ENCODE results near the gene HK3.

The HK3 gene

GRCh38 chr5:176866707-176867310, 32.3 kb downstream of the HK3 start:
- peak; percentile 27 for DNase-seq

DNA sequence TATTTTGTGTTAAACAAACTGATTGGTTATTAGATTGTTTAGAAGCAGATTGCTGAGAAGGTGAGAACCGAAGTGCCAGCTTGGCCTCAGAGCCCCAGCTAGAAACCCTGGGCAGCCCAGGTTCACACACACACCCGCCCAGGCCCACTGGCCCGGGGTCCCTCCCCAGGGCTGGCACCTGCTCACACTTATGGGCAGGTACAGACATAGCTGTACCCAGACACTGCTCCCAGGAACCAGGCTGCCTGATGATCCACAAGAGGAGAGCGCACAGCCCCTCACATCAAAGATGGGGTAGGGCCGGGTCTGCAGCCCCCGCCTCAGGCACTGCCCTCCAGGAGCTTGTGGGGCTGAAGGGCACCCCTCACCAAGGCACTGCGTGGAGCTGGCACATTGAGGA, 33.2 kb downstream of the HK3 start:
- no peak for DNase-seq

GRCh38 chr5:176864755-176865154, 34.4 kb downstream of the HK3 start:
- DNase-seq: no peak

GRCh38 chr5:176863765-176864098, 35.4 kb downstream of the HK3 start:
- no peak for DNase-seq

- no peak for DNase-seq
Measured at GRCh38 chr5:176863041-176863764, 35.9 kb downstream of the HK3 start.

GRCh38 chr5:176862330-176862995, 36.7 kb downstream of the HK3 start:
- DNase-seq: no peak

DNA sequence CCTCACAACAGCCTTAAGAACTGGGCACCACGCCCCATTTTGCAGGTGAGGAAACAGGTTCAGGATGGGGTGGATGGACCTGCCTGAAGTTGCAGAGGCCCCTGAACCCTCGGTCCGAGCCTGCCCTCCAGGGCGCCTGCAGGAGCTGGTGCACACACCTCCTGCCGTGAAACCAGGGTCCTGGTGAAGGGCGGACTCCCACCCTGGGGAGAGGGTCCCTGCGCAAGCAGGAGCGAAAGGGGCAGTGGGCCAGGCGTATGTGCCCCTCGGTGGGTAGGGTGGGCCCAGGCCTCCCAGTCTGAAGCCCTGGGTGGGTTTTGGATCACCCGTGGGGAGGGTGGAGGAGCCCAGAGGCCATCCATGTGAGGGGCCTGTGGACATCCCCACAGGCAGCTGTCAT, 37.9 kb downstream of the HK3 start:
- no peak for DNase-seq

DNA sequence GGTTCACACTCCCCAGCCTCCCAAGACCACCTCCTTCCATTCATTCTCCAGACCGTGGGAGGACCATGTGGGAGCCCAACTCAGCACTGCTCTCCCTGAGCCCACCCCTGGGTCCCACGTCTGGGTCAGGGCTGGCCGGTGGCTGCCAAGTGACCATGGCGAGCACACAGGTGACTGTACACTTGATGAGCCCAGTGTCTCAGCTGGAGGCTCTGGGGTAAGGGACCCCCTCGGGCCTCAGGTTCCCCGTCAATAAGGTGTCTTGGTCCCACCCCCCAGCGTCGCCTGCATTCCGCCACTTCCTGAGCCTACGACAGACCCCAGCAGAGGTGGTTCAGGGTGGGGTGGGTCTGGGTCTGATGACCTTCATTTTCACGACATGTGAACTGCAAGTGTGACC, 38.8 kb downstream of the HK3 start:
- no peak for DNase-seq

GRCh38 chr5:176859916-176860315, 39.2 kb downstream of the HK3 start:
- DNase-seq: no peak

- DNase-seq: no peak
Measured at GRCh38 chr5:176857894-176858273, 41.3 kb downstream of the HK3 start.

- no peak for DNase-seq
Measured at GRCh38 chr5:176857216-176857893, 41.8 kb downstream of the HK3 start.

DNA sequence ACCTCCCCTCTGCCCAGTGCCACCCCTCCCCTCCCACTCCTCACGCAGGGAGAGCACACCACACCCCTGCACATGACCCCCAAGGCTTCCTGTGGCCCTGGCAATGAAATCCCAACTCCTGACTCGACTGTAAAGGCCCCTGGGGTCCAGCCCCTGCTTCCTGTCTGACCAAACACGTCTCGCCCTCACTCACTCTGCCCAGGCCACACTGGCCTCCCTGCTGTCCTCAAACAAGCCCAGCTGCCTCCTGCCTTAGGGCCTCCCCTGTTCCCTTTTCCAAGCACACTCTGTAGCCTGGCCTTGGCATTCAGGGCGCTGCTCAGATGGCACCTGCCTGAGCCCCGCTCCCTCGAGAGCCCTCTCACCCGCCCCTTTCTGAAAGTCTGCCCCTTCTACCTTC, 42.4 kb downstream of the HK3 start:
- DNase-seq: no peak

DNA sequence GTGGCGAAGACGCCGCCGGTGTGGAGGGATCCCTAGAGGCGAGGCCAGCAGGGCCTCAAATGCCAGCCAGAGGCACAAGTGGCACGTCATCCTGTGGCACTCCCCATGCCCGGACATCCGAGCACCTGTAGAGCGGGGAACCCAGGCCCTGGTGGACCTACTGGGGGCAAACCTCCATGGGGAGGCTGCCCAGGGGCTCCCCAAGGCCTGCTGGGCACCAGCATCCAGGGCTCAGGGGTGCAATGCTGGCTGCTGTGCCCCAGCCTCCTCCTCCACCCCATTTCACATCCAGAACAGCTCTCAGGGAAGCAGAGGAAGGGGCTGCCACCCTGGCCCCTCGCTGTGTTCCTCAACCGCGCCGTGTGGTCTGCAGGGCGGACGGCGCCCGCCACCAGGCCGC, 43.5 kb downstream of the HK3 start:
- DNase-seq: no peak

DNA sequence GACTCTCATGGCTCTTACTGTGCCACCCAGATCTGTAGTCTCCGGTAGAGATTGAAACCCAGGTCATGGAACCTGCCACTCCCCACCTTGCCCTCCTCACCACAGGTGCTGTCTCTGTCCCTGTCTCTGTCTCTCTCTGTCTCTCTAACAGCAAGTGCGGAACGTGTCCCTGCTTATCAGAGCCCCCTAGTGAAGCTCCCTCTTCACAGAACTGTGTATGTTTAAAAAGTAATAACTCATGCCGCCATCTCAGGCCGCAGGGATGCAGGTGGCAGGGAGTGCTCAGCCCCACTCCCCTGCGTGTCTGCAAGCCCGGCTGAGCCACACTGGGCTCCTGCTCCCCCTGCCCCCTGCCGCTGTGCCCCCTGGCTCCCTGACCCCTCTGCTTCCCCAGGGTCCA, 45.0 kb downstream of the HK3 start:
- DNase-seq: no peak

DNA sequence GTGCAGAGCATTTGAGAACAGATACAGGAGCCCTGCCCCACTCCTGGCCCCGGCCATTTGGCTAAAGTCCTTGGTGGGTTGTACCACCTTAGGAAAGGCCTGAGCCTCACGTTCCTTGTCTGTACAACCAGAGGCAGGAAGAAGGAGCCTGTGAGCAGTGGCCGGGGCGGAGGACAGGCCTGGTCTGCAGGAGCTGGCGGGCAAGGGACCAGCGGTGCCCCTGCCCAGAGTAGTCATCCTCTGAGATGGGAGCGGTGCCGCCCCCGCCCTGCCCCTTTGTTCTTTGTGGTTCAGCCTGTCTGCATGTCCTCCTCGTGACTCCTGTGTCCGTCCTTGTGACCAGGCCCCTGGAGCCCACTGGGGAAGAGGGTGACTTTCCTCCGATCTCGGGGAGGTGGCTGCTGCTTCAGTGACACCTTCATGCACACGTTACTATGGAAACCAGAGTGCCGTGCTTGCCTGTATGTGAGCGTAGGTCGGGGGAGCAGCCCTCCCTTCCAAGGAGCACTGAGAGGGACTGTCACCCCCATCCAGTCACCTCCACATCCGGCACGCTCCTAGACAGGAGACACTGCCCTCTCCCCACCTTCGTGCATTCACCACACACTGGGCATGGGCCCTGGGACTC, 45.9 kb downstream of the HK3 start:
- no peak for DNase-seq

DNA sequence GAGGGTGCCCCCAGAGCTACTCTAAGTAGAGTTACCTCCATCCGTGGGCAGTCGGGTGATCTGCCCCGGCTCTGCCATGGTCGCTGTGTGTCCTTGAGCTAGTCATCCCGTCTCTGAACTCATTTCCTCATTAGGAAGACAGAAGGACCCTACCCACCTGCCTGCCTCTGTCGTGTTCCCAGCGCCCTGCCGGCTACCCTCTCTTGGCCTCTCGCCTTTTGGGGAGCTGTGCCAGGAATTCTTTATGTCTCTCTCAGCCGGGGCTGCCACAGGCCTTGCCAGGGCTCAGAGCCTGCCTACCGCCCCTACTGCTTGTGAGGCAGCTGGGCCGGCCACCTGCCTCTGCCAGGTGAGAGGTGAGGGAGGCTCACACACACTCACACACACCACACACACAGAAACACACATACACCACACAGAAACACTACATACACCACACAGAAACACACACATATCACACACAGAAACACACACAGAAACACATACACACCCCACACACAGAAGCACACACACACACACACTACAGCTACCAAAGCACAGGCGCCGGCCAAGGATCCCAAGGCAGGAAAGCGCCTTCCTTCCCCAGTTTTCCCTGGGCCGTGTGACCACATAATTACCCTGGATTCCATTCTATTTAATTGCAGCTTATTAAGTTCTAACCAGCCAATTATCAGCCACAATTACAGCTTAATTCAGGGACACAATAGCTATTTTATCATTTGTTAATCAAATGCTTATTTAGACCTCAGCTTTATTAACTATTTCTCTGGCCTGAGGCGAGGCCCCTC, 47.1 kb downstream of the HK3 start:
- DNase-seq: peak; percentile 52

GRCh38 chr5:176851380-176851779, 47.8 kb downstream of the HK3 start:
- DNase-seq: no peak

DNA sequence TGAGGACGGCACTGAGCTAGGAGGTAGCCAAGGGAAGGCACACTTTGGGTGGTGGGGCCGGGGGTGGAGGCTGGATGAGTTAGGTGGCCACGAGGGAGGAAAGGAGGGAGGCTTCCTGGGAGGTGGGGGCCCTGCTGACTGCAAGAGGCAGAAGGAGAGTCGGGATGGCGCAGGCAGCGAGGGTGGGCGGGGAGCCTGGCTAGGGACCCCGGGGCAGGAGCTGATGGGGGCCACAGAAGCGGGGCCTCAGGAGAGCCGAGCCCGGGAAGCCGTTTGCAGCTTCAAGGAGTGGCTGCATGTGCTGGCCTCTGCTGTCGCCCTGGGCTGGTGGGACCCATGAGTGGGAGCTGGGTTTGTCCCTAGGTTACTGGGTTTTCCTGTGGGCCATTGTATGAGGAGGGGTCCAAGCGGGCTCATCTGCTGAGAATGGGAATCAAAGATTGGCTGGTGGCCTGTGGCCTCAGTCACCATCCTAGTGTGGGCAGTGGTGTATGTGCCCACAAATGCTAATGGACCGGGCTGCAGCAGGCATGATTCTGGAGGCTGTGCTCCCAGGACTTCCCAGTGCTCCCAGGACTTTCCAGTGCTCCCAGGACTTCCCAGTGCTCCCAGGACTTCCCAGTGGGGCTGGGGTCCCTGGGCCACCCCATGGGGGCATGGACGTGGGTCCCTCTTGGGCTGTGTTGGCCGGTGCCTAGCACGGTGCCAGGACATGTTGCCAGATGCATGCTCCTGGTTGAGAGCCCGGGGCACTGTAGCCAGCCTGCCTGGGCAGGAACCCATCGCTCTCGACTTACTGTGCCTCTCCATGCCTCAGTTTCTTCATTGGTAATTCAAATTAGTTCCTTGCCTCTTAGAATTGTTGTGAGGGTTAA, 48.5 kb downstream of the HK3 start:
- DNase-seq: no peak

DNA sequence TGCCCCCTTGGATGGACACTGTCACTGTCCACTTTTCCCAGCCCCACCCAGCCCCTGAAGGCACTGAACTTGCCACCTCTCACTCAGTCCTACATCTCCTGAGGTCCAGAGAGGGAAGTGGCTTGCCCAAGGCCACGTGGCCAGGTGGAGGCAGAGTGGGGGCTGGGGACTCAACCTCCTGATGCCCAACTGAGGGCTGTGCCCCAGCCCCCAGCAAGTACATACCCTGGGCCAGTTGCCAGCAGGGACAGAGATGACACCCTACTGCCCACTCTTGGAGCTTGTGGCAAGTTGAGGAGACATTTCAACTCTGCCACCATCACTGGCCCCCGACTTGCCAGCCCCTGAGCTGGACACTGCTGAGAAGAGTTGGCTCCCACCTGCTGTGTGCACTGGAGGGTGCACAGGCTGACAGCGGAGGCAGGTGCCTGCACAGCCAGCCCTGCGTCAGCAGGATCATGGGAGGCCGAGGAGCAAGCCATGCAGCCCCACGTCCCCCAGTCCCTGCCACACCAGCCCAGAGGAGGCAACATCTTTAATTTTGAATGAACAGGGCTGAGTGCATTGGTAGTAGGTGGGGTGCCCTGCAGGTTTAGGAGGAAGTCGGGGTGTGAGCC, 49.4 kb downstream of the HK3 start:
- no peak for DNase-seq

DNA sequence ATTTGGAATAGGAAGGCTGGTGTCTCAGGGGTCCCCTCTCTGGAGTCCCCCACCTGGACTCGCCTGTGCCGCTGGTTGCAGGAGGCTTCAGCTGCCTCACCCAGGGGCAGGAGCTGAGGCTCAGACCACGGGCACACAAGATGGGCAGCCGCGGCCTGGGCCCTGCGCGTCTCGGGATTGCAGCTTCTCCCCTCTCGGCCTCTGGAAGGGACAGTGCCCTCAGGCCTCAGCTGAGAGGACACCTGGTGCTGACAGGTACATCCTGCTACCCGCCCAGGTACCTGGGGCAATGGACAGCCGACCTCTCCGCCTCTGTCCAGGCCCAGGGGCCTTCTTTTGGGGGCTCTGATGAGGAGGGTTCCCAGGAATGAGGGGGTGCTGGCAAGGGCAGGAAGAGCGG, 50.5 kb downstream of the HK3 start:
- DNase-seq: no peak

GRCh38 chr5:176847726-176848290, 51.3 kb downstream of the HK3 start:
- no peak for DNase-seq

All from NCI-H1092 (cell line).